ENCODE measurements around the gene GAS2L2.

- TF ChIP-seq TAF1 (IDR thresholded peaks at IDR 0.05; ENCODE audit: low read depth) (no peak), CTCF (IDR thresholded peaks at IDR 0.05; ENCODE audit: poor library complexity, severe bottlenecking) (no peak), EZH2 (IDR thresholded peaks at IDR 0.05; ENCODE audit: borderline replicate concordance, insufficient read depth, low read length, poor library complexity, severe bottlenecking) (no peak), RAD21 (conservative IDR thresholded peaks at IDR 0.05) (no peak), REST (IDR thresholded peaks at IDR 0.05; ENCODE audit: borderline replicate concordance) (no peak), POLR2AphosphoS5 (IDR thresholded peaks at IDR 0.05) (no peak), EP300 (conservative IDR thresholded peaks at IDR 0.05; ENCODE audit: poor library complexity, severe bottlenecking) (no peak), MXI1 (conservative IDR thresholded peaks at IDR 0.05; ENCODE audit: poor library complexity, severe bottlenecking) (no peak), SMC3 (conservative IDR thresholded peaks at IDR 0.05; ENCODE audit: poor library complexity) (no peak)
Observed at GRCh38 chr17:35715416-35715815, 37.6 kb downstream of the GAS2L2 start.

All from neural cell (in vitro differentiated cells).